GM21360 (cell line): ENCODE measurements around the gene ANKS1A.

ENCODE experiments used
- ATAC-seq: cut with Tn5 transposase; IDR thresholded peaks from one replicate; pipeline ENCODE4 v1.9.1; 2021; ENCODE audit warnings: mild to moderate bottlenecking, moderate library complexity; ENCODE audit not compliant: unreplicated experiment

The ANKS1A gene

DNA sequence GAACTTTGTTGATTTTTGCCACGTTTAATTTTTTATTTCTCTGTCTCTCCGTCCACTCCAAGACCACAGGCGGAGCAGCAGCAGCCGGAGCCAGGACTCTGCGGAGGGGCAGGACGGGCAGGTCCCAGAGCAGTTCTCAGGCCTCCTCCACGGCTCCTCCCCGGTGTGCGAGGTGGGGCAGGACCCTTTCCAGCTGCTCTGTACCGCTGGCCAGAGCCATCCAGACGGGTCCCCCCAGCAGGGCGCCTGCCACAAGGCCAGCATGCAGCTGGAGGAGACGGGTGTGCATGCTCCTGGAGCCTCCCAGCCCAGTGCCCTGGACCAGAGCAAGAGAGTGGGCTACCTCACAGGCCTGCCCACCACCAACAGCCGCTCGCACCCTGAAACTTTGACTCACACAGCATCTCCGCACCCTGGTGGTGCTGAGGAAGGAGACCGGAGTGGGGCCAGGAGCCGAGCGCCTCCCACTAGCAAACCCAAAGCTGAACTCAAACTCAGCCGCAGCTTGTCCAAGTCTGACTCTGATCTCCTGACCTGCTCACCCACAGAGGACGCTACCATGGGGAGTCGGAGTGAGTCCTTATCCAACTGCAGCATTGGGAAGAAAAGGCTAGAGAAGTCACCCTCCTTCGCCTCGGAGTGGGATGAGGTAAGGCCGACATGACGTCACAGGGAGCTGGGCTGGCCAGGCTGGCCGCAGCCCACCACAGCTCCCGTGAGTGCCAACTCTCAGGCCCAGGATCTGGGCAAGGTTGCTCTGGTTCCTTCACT, 128.5 kb downstream of the ANKS1A start:
- ATAC-seq, result no peak

GRCh38 chr6:35018182-35018519, 129.1 kb downstream of the ANKS1A start:
- ATAC-seq, result no peak

DNA sequence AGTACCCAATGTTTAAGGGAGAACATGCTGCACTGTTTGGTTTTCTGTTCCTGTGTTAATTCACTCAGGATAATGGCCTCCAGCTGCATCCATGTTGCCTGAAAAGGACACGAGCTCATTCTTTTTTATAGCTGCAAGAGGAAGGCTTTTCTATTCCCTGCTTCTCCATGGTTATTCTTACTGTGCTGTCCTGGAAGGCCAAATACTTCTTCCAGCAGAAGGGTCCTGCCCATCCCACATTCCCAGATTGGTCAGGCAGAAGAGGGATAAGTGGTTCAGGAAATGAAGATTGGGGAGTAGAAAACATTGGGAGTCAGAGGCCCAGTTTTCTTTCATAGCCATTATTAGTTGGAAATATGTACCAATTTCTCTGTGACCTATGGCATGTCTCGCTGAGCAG, 129.7 kb downstream of the ANKS1A start:
- no peak for ATAC-seq

DNA sequence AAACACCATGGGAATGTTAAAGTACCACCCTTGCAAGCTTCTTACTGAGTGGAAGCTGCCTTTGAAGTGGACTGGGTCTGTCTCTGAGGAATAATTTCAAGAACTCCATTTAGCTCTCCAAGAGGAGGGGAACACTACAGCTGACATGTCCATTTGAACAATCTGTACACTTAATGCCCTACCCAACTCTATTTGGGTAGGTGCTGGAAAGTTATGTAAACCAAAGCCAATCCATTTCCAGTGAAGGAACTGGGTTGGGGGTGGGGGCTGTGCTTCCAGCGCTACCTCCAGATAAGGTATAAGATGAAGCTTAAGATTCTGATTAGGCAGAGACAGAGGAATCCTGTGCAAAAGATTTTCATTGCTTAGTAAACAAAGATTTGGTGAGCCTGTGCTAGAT, 130.1 kb downstream of the ANKS1A start:
- ATAC-seq, result no peak

- ATAC-seq, result no peak
Observed at GRCh38 chr6:35019831-35020230, 130.8 kb downstream of the ANKS1A start.

DNA sequence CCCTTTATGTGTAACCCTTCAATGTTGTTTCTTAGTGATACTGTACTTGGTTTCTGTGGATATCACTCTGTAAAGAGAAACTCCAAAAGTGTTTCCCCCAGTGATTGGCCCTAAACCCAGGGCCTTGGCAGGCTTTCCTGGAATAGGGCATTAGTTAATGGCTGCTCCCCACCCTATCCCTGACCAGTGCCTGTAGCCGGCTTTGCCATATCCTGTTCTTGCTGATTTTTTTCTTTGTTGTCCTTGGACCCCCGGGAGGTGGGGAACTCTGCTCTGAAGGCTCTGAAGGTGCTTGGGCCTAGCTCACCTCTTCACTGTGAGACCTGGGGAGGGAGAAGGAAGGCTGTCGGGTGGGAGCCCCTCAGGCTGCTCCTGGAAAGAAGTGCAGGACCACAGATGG, 131.9 kb downstream of the ANKS1A start:
- no peak for ATAC-seq

- ATAC-seq, result no peak
Observed at GRCh38 chr6:35023091-35024000, 134.3 kb downstream of the ANKS1A start.

DNA sequence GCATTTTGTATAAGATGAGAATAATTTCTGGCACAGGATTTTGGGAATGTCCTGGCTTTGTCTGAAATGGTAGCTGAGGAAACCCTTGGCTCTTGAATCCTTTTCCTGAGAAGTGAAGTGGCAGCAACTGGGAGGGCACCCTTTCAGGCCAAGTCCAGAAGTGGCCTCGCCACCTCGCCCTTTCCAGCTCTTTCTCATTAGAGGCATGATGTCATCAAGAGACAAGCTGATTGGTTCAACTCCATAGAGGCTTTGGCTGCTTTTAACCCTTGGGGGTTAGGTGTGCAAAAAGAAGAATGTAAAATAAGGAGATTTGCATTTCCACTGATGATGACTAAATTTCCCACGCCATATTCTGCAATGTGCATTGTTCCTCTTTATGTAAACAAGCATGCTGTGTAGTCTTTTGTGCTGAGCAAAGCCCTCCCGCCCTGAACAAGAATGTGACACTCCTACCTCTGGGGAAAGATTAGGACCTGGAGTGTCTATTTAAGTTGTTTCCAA, 135.5 kb downstream of the ANKS1A start:
- ATAC-seq, result no peak

- no peak for ATAC-seq
Observed at GRCh38 chr6:35025232-35026188, 136.5 kb downstream of the ANKS1A start.

- no peak for ATAC-seq
Observed at GRCh38 chr6:35026434-35027222, 137.6 kb downstream of the ANKS1A start.

DNA sequence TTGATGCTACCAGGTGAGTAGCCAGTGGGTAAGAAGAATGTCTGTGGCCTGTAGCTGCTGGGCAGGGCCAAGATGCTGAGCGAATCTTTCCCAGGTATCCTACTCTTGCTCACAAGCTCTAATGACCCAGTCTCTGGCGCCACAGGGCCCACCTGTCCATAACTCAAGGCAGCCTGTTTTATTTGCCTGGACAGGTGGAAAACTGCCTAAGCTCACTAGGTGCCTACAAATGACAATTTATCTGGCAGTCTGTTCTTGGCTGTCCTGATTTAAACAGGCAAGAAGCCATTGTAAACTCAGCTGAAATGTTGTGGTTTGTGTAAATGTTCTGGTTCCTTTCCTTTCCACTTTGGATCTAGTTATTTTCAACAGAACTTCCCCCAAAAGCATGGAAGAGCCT, 138.8 kb downstream of the ANKS1A start:
- ATAC-seq, result no peak

GRCh38 chr6:35028781-35029769, 140.0 kb downstream of the ANKS1A start:
- ATAC-seq, result no peak

DNA sequence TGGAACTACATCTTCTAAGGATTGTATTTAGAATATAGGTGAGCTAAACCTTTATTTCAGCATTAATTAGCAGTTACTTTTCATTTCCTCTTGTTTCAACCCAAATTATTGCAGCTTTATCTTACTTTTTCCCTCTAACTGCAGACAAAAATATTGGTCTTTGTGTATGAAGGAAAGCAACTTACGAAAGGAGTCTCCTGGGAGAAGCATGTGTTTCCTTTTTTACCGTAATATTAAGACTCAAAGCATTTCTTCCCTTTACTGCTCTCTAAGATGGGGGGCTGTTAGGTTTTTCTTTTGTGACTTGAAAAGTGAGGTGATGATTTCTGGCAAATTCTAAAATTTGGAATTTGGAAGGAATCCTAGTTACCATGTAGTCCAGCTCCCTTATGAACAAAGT, 141.0 kb downstream of the ANKS1A start:
- ATAC-seq, result no peak

GRCh38 chr6:35031611-35032529, 142.8 kb downstream of the ANKS1A start:
- no peak for ATAC-seq

GRCh38 chr6:35033683-35034082, 144.6 kb downstream of the ANKS1A start:
- no peak for ATAC-seq

DNA sequence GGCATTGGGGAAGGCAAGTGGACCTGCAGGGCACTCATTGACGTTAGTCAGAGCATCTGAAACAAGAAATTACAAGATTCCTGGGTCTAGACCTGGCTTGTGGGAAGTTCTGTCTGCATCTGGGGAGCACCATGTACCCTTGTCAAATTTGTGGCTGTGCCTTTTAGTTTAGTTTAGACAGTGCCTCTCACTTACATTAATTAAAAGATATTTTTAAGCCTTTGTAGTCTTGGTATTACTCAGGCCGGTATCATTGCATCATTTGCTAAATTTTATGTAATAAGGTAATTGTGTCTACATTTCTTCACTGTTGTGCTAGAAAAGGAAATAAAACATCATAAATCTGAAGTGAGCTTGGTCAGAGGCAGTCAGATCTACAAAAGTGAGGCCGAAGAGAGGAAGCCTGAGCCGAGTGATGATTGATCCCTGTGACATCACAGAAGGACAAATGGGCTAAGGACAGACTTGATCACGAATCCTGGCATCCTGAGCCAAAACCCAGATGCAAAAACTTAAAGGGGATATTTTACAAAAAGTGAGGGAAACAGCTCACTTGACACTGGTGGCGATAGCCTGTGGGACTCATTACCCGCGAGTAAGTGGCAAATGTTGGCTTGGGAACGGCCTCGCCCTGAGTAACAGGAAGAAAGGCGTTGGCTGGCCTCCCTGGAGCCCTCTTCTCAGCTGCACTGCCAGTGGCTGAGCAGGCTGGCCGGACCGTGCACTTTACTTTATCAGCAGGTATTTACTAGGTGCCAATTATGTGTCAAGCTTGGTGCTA, 145.5 kb downstream of the ANKS1A start:
- ATAC-seq, result no peak

- no peak for ATAC-seq
Observed at GRCh38 chr6:35035481-35036030, 146.5 kb downstream of the ANKS1A start.
